Activated CD4-positive, alpha-beta T cell treated with anti-CD3 and anti-CD28 coated beads for 4 hours (primary cell): ENCODE data around the gene CFAP54.

Experiments used
- DNase-seq, 2 donors: peaks; one replicate each; pipeline ENCODE4 v3.0.0-alpha.2; 2020

Gene CFAP54

DNA sequence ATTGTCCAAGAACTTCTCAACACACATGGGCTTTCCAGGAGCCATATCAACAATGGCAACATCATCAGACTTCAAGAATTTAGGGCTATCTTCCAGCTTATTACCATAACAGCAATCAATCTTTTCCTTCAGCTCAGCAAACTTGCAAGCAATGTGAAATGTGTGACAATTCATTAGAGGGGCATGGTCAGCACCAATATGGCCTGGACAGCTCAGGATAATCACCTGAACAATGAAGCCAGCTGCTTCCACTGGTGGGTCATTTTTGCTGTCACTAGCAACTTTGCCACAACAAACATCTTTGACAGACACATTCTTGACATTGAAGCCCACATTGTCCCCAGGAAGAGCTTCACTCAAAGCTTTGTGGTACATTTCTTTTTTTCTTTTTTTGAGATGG is 411.8 kb downstream of the CFAP54 start:
- no peak for DNase-seq

DNA sequence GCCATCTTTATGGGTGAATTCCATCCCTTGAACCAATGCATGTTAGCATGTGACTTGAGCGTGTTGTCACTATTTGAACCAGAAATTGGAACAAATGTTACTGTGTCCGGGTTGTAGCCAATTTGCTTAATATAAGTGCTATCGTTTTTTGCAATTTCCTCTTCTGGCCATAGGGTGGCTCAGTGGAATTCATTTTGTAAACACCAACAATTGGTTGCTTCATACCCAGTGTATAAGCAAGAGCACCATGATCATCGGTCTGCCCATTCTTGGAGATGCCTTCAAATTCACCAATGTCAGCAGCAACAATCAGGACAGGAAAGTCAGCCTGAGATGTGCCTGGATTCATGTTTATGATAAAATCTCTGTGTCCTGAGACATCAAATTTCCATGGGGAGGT is 412.7 kb downstream of the CFAP54 start:
- DNase-seq, result no peak

- DNase-seq, result no peak
These were observed 417.1 kb downstream of the CFAP54 start for GRCh38 chr12:96906498-96906848.

GRCh38 chr12:96906849-96907670 is 417.7 kb downstream of the CFAP54 start, which contains the start of gene NEDD1:
Gene NEDD1, plus strand, starts transcription at chr12:96907257. Its CDS starts 2,503 bp downstream, at chr12:96909760.
- peak; percentile 74 to 77 for DNase-seq

DNA sequence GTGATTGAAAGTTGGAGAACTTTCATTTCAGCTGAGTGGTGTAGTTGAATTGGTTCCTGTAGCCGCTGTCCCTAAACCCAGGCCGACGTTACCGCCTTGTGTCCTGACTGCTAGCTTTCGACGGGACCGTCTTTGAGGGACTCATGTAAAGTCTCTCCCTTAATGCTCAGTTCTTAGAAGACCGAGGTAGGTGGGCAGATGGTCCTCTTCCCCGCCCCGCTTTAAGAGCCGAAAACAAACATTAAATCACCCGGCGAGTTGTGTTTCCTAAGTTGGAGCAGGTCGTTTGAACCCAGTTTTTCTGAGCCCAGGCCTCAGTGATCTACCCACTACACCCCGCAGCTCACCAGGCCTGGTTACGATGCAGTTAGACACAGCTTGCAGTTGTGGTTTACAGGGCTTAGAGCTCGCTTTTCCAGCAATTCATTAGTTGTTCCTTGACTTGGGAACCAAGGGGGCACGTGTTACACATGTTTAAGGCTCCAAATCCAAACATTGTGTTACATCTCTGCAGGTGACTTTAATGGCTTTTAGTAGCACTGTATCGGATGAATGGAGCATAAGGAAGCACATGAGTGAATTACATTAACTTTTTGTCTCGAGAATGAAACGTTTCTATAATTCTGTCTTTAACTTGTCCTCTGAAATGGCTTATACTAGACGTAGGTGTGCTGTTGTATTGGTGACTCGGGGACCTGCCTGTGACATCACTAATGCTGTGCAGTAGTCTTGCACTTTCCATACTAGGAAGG is 418.5 kb downstream of the CFAP54 start:
- DNase-seq, result peak; percentile 38

GRCh38 chr12:96908423-96908675 is 419.0 kb downstream of the CFAP54 start:
- no peak for DNase-seq

GRCh38 chr12:96912261-96912660 is 422.9 kb downstream of the CFAP54 start:
- no peak for DNase-seq

- DNase-seq, result no peak
These were observed 423.6 kb downstream of the CFAP54 start for GRCh38 chr12:96912943-96913342.

DNA sequence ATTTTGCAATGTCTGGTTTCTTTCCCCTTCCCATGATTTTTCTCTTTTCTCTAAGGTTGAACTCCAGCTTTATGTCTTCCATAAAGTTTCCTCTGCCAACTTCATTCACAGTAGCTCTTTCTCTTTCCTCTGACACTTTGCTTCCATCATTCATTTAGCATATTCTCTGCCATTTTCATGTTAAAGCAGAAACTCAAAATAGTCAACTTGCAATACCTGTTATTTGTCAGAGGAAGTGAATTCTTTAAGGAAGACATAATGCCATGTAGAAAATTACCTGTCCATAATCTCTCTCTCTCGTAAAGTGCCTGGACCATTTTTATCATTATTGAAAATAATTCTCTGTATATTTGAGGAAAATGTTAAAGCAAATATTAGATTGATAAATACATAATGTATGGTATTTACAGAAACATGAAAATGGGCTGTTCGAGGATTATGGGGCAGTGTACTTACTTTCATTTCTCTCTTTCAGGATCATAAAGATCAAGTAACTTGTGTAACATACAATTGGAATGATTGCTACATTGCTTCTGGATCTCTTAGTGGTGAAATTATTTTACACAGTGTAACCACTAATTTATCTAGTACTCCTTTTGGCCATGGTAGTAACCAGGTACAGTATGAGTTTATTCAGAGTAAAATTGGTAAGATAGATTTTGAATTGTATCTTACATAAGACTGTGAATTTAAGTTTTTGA is 430.3 kb downstream of the CFAP54 start:
- no peak for DNase-seq
